HG02943 (cell line): ENCODE results near the gene NEGR1.

Experiments used
- ATAC-seq: cut with Tn5 transposase; IDR thresholded peaks from one replicate; pipeline ENCODE4 v1.9.1; 2021; ENCODE audit warnings: mild to moderate bottlenecking, low read depth, moderate library complexity; ENCODE audit not compliant: unreplicated experiment

The NEGR1 gene

DNA sequence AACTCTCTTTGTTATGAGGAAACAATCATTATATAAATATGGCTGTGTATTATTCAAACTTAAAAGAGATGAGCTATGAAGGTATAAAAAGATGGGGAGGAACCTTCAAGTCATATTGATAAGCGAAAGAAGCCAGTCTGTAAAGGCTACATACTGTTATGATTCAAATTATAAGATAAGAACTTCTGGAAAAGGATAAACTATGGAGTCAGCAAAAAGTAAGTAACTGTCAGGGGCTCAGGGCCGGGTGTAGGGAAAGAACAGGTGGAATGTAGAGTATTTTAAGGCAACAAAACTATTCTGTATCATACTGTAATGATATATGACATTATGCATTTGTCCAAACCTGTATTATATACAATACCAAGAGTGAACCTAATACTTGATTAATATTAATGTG, 628.4 kb downstream of the NEGR1 start:
- ATAC-seq = no peak

DNA sequence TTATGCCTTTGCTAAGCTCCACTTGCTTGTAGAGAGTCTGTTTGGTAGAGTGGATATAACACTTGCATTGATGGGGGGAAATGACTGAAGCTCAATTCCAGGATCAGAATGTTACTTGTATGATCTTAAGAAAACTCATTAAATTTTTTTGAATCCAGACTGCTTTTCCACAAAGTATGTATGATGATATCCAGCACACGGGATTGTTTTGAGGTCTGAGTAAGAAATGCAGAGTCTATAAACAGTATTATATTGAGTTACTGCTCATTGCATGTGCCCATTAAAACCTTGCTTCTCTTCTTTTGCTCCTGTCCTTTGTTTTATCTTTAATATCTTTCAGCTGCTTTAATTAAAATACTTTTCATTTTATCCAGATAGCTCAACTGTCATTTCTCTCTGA, 631.1 kb downstream of the NEGR1 start:
- ATAC-seq = no peak

DNA sequence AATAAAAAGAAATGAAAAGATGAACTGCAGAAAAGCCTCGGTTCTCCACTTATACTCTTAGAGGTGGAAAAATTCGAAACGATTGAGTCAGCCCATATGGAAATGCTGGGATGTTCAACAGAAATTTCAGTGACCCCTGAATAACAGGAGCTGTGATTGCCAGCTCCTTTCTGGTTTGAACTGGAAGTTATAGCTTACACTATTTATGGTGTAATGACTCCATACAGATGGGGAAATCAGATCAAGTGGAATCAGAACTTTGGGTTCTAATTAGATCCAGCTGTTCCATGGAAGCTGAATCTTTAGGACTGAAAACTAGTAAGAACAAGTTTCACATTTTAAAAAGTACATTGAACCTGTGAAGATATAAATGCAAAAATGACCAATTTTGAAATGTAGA, 632.2 kb downstream of the NEGR1 start:
- no peak for ATAC-seq

- no peak for ATAC-seq
These were observed 632.7 kb downstream of the NEGR1 start for GRCh38 chr1:71649608-71650007.

- ATAC-seq = no peak
These were observed 634.6 kb downstream of the NEGR1 start for GRCh38 chr1:71647513-71648300.

- no peak for ATAC-seq
These were observed 637.3 kb downstream of the NEGR1 start for GRCh38 chr1:71645015-71645414.

DNA sequence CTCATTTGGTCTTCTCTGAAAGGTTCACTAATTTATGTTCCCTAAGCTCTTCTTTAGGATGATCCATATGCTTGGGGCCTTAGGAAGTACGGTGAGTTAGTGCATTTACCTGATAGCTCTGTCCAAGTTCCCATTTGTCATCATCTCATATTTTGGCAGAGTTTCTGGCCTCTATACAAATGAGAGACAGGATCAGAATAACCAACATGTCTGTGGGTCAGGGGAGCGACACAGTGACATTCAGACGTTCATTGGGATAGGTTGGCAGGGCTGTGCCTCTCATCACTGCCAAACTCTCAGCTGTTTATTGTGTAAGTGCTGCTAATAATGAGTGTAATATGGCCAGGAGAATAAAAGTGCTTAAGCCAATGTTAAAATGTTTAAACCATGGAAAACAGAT, 640.4 kb downstream of the NEGR1 start:
- no peak for ATAC-seq

GRCh38 chr1:71640998-71641397, 641.3 kb downstream of the NEGR1 start:
- no peak for ATAC-seq

DNA sequence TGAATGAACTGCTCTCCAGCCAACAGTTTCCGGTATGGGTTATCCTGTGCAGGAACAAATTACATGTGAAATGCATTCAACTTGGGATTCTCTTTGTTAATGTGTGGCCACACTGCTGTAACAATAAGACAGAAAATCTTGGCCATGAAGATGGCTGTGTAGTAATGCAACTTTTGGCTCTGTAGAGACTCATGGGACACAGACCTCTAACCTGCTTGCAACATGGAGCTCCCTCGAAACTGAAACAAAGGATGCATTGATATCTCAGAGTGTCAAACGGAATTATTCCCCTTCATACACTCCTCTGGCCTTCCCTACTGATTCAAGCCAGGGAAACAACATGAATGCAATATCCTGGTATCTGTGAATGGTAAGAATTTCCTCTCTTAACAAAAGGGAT, 642.2 kb downstream of the NEGR1 start:
- ATAC-seq = no peak

DNA sequence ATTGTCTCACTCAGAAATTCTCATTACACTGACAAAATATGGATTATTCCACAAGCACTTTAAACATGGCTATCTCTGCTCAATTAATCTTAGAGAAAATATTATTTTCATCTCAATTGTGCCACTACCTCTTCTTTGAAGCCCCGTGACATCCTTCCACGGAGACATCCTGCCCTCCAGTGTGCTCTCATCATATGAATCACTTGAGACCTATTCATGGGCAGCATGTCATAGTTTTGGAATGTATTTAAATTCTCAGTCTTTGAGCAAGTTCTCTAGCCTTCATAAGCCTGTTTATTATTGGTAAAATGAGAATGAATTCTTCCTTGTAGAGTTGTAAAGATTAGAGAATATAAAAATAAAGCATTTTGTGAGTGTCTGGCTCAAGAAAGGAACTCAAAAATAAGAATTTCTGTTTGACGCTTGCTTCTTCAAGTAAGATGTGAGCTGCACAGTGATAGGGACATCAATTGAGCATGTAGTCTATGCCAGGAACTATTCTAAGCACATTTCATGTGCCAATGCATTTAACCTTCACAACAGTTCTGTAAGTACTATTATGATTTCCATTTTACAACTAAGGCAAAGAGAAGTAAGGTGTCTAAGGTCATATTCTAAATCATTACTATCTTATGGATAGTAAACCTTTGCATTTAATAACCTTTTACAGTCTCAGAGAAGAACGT, 644.1 kb downstream of the NEGR1 start:
- no peak for ATAC-seq

DNA sequence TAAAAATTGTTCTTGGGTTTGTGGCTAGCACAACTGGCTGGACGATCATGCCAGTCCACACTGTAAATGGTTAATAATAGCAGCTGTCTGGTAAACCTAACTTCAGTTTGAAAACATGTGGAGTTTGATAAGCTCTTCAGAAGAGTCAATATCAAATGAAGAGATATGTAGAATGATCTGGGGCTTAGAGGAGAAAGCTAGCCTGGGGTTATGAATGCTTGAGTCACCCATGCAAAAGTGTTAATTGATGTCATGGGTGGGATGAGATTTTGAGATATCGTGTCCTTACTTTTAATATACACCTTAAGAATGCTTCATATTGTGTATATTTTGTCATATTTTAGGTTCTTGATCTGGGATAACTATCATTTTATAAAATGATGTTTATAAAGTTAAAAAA, 646.8 kb downstream of the NEGR1 start:
- no peak for ATAC-seq

- ATAC-seq = no peak
These were observed 648.2 kb downstream of the NEGR1 start for GRCh38 chr1:71634159-71634558.

DNA sequence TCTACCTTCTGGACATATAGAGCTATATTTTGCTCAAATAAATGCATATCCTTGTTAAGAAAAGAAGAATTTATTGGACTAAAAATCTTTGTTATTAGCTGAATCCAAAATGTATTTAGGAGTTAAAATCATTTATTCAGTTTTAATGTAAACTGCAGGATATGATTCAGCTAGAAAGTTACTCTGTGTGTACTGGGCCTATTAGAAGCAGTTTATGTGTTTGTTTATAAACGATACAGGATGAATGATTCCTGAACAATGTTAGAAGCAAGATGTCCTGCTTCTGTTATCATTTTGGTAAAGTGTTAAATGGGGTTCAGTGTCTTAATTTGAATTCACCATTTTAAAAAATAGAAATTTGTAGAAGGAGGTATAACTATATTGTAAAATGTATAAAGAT, 652.3 kb downstream of the NEGR1 start:
- ATAC-seq = no peak

DNA sequence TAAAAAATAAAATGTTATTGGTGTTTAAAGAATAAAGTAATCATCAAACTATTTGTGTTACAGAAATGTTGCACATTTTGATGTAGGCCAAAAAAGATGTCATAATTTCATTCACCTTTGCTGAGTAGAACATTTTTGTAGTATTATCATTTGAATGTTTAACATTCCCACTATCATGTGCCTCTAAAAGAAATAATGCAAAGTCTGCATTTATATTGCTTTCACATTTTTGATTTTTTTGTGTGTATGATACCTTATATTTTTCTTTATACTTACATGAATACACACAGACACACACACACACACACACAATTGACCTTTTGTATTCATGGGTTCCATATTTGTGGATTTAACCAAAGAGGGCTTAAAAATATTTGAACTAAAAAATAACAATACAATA, 657.3 kb downstream of the NEGR1 start:
- ATAC-seq = no peak

DNA sequence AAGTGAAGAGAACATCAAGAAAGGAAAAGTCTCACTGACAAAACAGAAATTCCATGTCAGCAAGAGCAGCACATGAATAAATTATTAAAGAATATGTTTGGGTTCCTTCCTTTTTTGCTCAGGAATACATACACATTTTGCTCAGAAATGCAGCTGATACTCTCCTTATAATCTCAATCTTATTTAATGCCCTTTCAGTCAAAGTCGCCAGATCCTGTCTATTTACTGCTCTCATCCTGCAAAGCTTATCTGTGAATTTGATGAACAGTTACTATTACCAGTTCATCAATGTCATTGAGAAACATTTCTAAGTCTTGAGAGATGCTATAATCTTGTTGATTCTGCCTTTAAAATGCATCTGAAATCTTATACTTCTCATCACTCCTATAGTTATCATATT, 658.5 kb downstream of the NEGR1 start:
- ATAC-seq = no peak

DNA sequence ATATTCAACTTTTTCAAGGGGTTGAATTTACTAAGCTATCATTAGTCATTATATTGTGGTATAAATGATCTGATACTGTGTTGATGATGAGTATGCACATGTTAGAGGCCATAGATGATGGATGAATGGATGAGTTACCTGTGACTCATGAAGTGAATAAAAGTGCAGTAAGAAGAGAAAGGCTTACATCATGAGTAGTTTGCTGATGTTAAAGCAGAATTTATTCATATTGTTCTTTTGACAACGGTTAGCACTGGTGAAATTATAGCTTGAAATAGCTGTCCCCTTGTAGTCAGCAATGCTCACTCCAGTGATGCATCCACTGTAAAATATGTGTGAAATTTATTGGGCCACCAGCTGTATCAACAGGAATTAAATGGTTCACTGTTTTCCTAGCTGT, 660.6 kb downstream of the NEGR1 start:
- ATAC-seq = no peak

DNA sequence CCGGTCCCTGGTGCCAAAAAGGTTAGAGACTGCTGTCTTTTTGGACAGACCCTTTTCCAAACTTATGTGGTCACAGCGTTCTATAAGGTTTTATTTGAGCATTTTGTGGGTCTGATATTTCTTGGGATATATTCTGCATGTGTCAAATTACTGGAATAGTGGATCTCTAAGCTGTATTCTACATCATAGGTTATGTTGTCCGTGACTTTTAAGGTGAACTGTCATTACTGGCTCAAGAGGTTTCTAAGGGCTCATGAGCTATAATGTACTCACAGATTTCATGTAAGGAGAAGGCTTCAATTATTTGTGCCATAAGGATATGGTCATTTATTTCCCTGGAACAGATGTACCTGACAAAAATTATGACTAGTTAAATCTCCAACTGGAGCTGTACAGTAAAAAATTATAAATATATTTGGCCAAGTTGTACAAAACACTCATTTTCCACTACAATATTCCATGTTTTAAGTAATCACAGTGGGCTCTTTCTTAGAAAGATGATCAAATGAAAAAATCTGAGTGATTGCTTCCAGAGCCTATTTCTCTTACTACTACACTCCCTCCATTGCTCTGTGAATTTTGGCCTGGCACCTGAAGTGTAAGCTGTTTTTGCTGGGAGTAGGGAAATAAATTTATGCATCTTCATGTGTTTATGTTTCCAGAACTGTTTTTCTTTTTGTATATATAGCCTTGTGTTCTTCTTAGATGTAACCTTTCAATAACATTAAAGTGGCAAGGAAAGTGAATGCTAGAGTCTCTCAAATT, 663.4 kb downstream of the NEGR1 start:
- no peak for ATAC-seq

GRCh38 chr1:71618191-71618590, 664.1 kb downstream of the NEGR1 start:
- ATAC-seq = no peak

DNA sequence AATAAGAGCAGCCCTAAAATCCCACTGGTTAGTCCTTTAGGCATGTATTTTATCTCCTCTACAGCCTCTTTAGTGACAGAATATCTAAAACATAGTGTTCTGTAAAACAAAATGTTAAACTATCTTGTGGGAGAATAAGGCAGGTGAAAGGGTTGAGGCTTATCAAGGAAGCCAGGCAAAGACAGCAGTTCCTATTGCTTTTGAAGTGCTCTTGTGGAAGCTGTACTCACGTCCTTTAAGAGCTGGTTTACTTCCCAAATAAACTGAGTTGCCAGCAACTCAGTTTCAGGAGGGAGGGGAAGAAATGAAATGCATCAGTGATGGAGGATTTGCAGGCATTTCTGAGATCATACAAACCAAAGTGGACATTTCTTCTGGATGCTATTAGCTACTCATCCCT, 671.9 kb downstream of the NEGR1 start:
- no peak for ATAC-seq

GRCh38 chr1:71603044-71603776, 679.1 kb downstream of the NEGR1 start:
- ATAC-seq = no peak

GRCh38 chr1:71600023-71600422, 682.3 kb downstream of the NEGR1 start:
- ATAC-seq = no peak
